Ishikawa (cell line): Measurements from ENCODE around the gene PDZD8.
A peak's percentile ranks its signal among the peaks of the same experiment; 100 is the strongest.

ENCODE experiments used
- CEBPB ChIP-seq: IDR thresholded peaks from 2 replicates; pipeline ENCODE4 v1.6.1; 2012
- CREB1 ChIP-seq: IDR thresholded peaks from 2 replicates; pipeline ENCODE4 v1.6.1; 2012; ENCODE audit warnings: low read depth
- EGR1 ChIP-seq: IDR thresholded peaks from 2 replicates; pipeline ENCODE4 v1.6.1; 2012
- EP300 ChIP-seq: IDR thresholded peaks from 2 replicates; pipeline ENCODE4 v1.6.1; 2012; ENCODE audit warnings: borderline replicate concordance
- FOXM1 ChIP-seq: IDR thresholded peaks from 2 replicates; pipeline ENCODE4 v1.6.1; 2012; ENCODE audit warnings: low read depth, borderline replicate concordance
- NFIC ChIP-seq: IDR thresholded peaks from 2 replicates; pipeline ENCODE4 v1.6.1; 2012
- RAD21 ChIP-seq: IDR thresholded peaks from 2 replicates; pipeline ENCODE4 v1.6.1; 2012; ENCODE audit warnings: low read depth
- REST ChIP-seq: IDR thresholded peaks from 2 replicates; pipeline ENCODE4 v1.6.1; 2012; ENCODE audit warnings: low read depth, mild to moderate bottlenecking
- TAF1 ChIP-seq: IDR thresholded peaks from 2 replicates; pipeline ENCODE4 v1.6.1; 2012; ENCODE audit warnings: low read depth, mild to moderate bottlenecking
- TCF12 ChIP-seq: IDR thresholded peaks from 2 replicates; pipeline ENCODE4 v1.6.1; 2012; ENCODE audit warnings: low read depth
- TEAD4 ChIP-seq: IDR thresholded peaks from 2 replicates; pipeline ENCODE4 v1.6.1; 2012
- YY1 ChIP-seq: IDR thresholded peaks from 2 replicates; pipeline ENCODE4 v1.6.1; 2012; ENCODE audit warnings: low read depth
- ZBTB7A ChIP-seq: IDR thresholded peaks from 2 replicates; pipeline ENCODE4 v1.6.1; 2012; ENCODE audit warnings: low read depth
- TF ChIP-seq, protein P1 (sequence below): IDR thresholded peaks from 2 replicates; pipeline ENCODE4 v1.6.1; 2012
- TF ChIP-seq, protein P2 (sequence below): IDR thresholded peaks from 2 replicates; pipeline ENCODE4 v1.6.1; 2012

PDZD8 gene

DNA sequence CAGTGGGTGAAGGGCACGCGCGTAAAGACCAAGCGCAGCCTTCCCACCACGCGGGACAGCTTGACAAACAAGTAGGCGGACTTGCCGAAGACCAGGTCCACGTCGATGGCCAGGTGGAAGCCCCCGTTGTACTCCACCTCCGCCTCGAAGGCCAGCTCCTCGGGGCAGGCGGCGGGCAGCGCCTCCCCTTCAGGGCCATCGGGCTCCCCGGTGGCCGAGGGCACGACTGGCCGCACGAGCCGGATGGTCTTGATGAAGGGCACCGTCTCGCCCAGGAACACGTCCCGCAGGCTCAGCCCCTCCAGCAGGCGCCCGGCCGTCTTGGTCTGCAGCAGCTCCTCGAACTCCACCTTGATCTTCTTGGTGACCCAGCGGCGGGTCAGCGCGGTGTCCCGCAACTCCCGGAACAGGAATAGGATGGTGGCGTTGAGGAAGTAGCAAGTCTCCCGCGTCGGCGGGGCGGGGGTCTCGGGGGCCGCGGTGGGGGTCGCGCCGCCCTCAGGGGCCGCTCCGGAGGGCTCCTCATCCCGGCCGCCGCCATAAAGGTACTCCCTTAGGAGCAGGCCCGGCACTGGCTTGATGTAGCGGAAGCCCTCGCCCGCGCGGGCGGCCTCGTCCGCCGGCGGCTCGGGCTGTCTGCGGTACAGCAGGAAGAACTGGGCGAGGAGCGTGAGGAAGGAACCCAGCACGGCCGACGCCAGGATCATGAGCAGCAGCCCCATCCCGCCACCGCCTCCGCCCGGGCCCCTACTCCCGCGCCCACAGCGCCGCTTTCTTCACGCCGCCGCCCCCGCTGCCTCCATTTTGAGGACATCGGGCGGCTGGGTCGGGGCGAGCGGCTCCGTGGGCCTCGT lies 507 bp downstream of the PDZD8 start:
- TF ChIP-seq NFIC (no peak), YY1 (peak; percentile 16; the same call in 1 of the 2 replicates), REST (no peak), TEAD4 (no peak), CREB1 (no peak), ZBTB7A (peak; percentile 69; the same call in 1 of the 2 replicates), TCF12 (no peak), CEBPB (no peak), TAF1 (no peak), FOXM1 (no peak), EGR1 (peak; percentile 41; the same call in 1 of the 2 replicates), EP300 (no peak), RAD21 (no peak)
- TF ChIP-seq, protein P1, sequence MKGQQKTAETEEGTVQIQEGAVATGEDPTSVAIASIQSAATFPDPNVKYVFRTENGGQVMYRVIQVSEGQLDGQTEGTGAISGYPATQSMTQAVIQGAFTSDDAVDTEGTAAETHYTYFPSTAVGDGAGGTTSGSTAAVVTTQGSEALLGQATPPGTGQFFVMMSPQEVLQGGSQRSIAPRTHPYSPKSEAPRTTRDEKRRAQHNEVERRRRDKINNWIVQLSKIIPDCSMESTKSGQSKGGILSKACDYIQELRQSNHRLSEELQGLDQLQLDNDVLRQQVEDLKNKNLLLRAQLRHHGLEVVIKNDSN, result no peak
- TF ChIP-seq, protein P2, sequence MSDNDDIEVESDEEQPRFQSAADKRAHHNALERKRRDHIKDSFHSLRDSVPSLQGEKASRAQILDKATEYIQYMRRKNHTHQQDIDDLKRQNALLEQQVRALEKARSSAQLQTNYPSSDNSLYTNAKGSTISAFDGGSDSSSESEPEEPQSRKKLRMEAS, result no peak

DNA sequence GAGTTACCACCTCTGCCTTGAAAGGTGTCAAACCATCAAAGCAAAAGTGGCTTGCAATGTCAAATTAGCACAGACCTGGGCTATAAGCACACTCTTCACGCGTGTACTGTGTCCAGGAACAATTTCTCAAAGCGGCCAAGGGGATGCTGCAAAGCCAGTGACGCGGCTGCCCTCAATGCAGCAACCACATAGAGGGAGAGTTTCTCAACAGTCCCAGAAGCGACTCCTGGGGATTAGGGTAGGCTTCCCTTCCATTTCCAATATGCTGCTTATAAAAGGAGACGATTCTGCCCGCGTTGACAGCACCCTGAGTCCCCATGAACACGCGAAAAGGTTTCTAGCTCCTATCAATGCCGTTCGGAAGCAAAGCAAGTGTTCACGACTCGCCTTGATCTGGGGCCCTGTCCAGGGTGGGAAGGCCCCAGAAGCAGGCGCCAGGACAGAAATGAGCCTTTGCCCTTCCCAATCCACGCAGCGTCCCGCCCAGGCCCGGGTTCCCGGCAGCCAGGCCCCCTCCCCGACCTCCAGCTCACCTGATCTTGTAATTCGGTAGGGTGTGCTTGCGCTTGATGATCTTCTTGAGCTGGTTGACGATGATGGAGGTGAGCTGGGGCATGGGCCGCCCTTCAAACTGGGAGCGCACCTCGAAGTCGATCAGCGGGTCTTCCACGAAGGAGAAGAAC lies 1.3 kb downstream of the PDZD8 start:
- no peak for TF ChIP-seq EP300
- TF ChIP-seq YY1, result no peak
- TF ChIP-seq TEAD4, result no peak
- TF ChIP-seq, protein P1, result no peak
- no peak for TF ChIP-seq EGR1
- TF ChIP-seq FOXM1, result no peak
- TF ChIP-seq CEBPB, result no peak
- no peak for TF ChIP-seq REST
- TF ChIP-seq, protein P2, result no peak
- TF ChIP-seq TCF12, result no peak
- no peak for TF ChIP-seq RAD21
- TF ChIP-seq ZBTB7A, result no peak
- TF ChIP-seq NFIC, result no peak
- no peak for TF ChIP-seq CREB1
- TF ChIP-seq TAF1, result no peak

GRCh38 chr10:117370205-117370604 lies 5.0 kb downstream of the PDZD8 start:
- TF ChIP-seq TEAD4 (no peak), TAF1 (no peak), NFIC (no peak), YY1 (no peak), CEBPB (no peak), ZBTB7A (no peak), CREB1 (no peak), TCF12 (no peak), EP300 (no peak), REST (no peak), FOXM1 (no peak), EGR1 (no peak), RAD21 (no peak)
- TF ChIP-seq, protein P1, result no peak
- TF ChIP-seq, protein P2, result no peak
